Neural cell (in vitro differentiated cells): Measurements from ENCODE around the gene RBMY1A1. TPM values are rescaled to one million over a fixed set of nuclear protein-coding genes. Genes with fewer than 3 reads are reported as not detected.
"Not testable (repeated sequence)": the region's sequence is repeated elsewhere in the genome, so short reads cannot be mapped to it uniquely, and the experiment has no call there.

Source experiments
- H2AFZ ChIP-seq: fragments of 200-600, 300-800 bp; sonication (generic), shearing (Covaris generic); 2 replicates; pipeline ENCODE4 v1.6.0; 2014; ENCODE audit warnings: low read depth, mild to moderate bottlenecking, antibody characterized with exemption, low read length, moderate library complexity
- H3F3A ChIP-seq: fragments of 200-600 bp; shearing (Covaris generic); 2 replicates; pipeline ENCODE4 v1.6.1; 2016; ENCODE audit warnings: mild to moderate bottlenecking, moderate library complexity, mixed read lengths, antibody characterized with exemption, low read length; ENCODE audit not compliant: insufficient read depth, poor library complexity, severe bottlenecking
- H3K27ac ChIP-seq: fragments of 200-600, 300-800 bp; sonication (generic), shearing (Covaris generic); 2 replicates; pipeline ENCODE4 v1.5.1; 2014; ENCODE audit warnings: mild to moderate bottlenecking, low read length, moderate library complexity
- H3K27me3 ChIP-seq: fragments of 300-800, 200-600 bp; sonication (generic), shearing (Covaris generic); 2 replicates; pipeline ENCODE4 v1.6.0; 2014; ENCODE audit warnings: mild to moderate bottlenecking, low read depth, low read length, moderate library complexity; ENCODE audit not compliant: insufficient read depth
- H3K36me3 ChIP-seq: fragments of 300-800, 200-600 bp; sonication (generic), shearing (Covaris generic); 2 replicates; pipeline ENCODE4 v1.5.1; 2014; ENCODE audit warnings: mild to moderate bottlenecking, antibody characterized with exemption, low read length, moderate library complexity; ENCODE audit not compliant: insufficient read depth
- H3K4me2 ChIP-seq: fragments of 300-800, 200-600 bp; sonication (generic), shearing (Covaris generic); 2 replicates; pipeline ENCODE4 v1.6.0; 2014; ENCODE audit warnings: mild to moderate bottlenecking, low read length
- H3K4me3 ChIP-seq: fragments of 300-800, 200-600 bp; sonication (generic), shearing (Covaris generic); 2 replicates; pipeline ENCODE4 v1.5.1; 2014; ENCODE audit warnings: mild to moderate bottlenecking, low read length, moderate library complexity
- H3K79me2 ChIP-seq: fragments of 200-600 bp; shearing (Covaris generic); replicated peaks from 2 replicates; pipeline ENCODE4 v1.6.0; 2014; ENCODE audit warnings: mild to moderate bottlenecking, low read length, moderate library complexity; ENCODE audit not compliant: insufficient read depth
- H3K9ac ChIP-seq: fragments of 300-800, 200-600 bp; sonication (generic), shearing (Covaris generic); 2 replicates; pipeline ENCODE4 v1.6.1; 2016; ENCODE audit warnings: mild to moderate bottlenecking, low read length, mixed read lengths
- H3K9me2 ChIP-seq: fragments of 200-600 bp; shearing (Covaris generic); 2 replicates; pipeline ENCODE4 v1.6.1; 2016; ENCODE audit warnings: mild to moderate bottlenecking, low read length, mixed read lengths; ENCODE audit not compliant: insufficient read depth
- H3K9me3 ChIP-seq: fragments of 200-600, 300-800 bp; sonication (generic), shearing (Covaris generic); 2 replicates; pipeline ENCODE4 v1.6.1; 2016; ENCODE audit warnings: mild to moderate bottlenecking, mixed run types, low read length, moderate library complexity, mixed read lengths
- H4K20me1 ChIP-seq: fragments of 200-600 bp; shearing (Covaris generic); 2 replicates; pipeline ENCODE4 v1.6.1; 2016; ENCODE audit warnings: mild to moderate bottlenecking, mixed run types; ENCODE audit not compliant: insufficient read depth
- MXI1 ChIP-seq: fragments of 450-650 bp; conservative IDR thresholded peaks from 2 replicates; pipeline ENCODE4 v1.6.1; 2014; ENCODE audit warnings: antibody characterized with exemption, mild to moderate bottlenecking; ENCODE audit not compliant: poor library complexity, severe bottlenecking
- REST ChIP-seq: IDR thresholded peaks from 2 replicates; pipeline ENCODE4 v1.6.1; 2012; ENCODE audit warnings: borderline replicate concordance
- SMC3 ChIP-seq: fragments of 450-650 bp; conservative IDR thresholded peaks from 2 replicates; pipeline ENCODE4 v1.6.1; 2014; ENCODE audit warnings: antibody characterized with exemption, mild to moderate bottlenecking, moderate library complexity; ENCODE audit not compliant: poor library complexity
- TAF1 ChIP-seq: IDR thresholded peaks from 2 replicates; pipeline ENCODE4 v1.6.1; 2012; ENCODE audit warnings: low read depth
- polyA minus RNA-seq: library from RNA; depleted of rRNA, polyadenylated mRNA; stranded (reverse); fragments of >200 nt; gene quantifications from 2 replicates; pipeline ENCODE4 v1.2.3, GENCODE V29; 2014
- polyA plus RNA-seq: library from polyadenylated mRNA; depleted of rRNA; stranded (reverse); fragments of >200 nt; gene quantifications from 2 replicates; pipeline ENCODE4 v1.2.3, GENCODE V29; 2014

Gene RBMY1A1
- polyA plus RNA-seq (not detected in 2 replicates), polyA minus RNA-seq (not detected in 2 replicates)

GRCh38 chrY:21534579-21534978 lies at the start of gene RBMY1A1:
Gene RBMY1A1, plus strand, starts transcription at chrY:21534879. Its CDS starts 2,013 bp downstream, at chrY:21536892.
- not testable (repeated sequence) for H3K9me3 ChIP-seq, H3K4me2 ChIP-seq, H3K9ac ChIP-seq, H3K27ac ChIP-seq, H3K4me3 ChIP-seq, H3F3A ChIP-seq, H3K9me2 ChIP-seq, H3K27me3 ChIP-seq, H3K36me3 ChIP-seq, H4K20me1 ChIP-seq, H3K79me2 ChIP-seq, H2AFZ ChIP-seq

DNA sequence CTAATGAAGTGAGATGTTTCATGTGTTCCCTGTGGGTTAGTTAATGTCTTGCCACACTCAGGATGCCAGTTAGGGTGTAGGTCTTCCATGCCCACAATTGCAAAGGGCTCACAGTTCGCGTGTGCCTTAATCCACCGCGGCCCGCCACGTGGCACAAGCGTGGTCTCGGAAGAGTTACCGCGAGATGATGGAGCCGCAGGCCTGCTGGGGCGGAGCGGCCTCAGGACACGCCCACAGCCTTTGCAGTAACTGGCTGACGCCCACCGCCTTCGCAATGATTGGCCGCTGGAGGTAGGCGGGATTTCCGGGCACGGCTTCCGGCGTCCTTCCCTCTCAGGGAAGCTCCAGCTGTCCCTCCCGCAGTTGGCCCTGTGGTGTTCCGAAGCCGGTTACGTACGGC lies 23.6 kb upstream of the RBMY1A1 start, which contains the start of gene RBMY1B:
TSS of gene RBMY1B (plus strand) at position 301 of the 400 bp plus-strand sequence. CDS start 2,013 bp downstream, outside the sequence.
- H3K79me2 ChIP-seq, H3K27ac ChIP-seq, H3F3A ChIP-seq, H3K36me3 ChIP-seq, H3K4me2 ChIP-seq, H3K9me2 ChIP-seq, H3K9me3 ChIP-seq, H3K9ac ChIP-seq, H2AFZ ChIP-seq, H3K4me3 ChIP-seq, H4K20me1 ChIP-seq, H3K27me3 ChIP-seq: not testable (repeated sequence)

GRCh38 chrY:21559316-21559984 lies 24.8 kb downstream of the RBMY1A1 start:
- H3K36me3 ChIP-seq, H3K9me2 ChIP-seq, H3K4me2 ChIP-seq, H4K20me1 ChIP-seq, H3K27me3 ChIP-seq, H3K27ac ChIP-seq, H3F3A ChIP-seq, H2AFZ ChIP-seq, H3K9me3 ChIP-seq, H3K4me3 ChIP-seq, H3K9ac ChIP-seq, H3K79me2 ChIP-seq: not testable (repeated sequence)

- Histone ChIP-seq H3K9ac (no peak overlapping the region), H3K27ac (no peak overlapping the region), H3K9me3 (no peaks in the 10 kb centered on the region), H3K36me3 (no peaks in the 10 kb centered on the region), H3K9me2 (no peaks in the 10 kb centered on the region), H3K4me2 (no peak overlapping the region), H2AFZ (no peak overlapping the region), H3K27me3 (no peaks in the 10 kb centered on the region), H3F3A (no peaks in the 10 kb centered on the region), H4K20me1 (no peaks in the 10 kb centered on the region), H3K79me2 (no peaks in the 10 kb centered on the region), H3K4me3 (no peak overlapping the region)
- TF ChIP-seq TAF1 = no peak
- TF ChIP-seq REST = no peak
- no peak for TF ChIP-seq SMC3
- no peak for TF ChIP-seq MXI1
These were observed 50.8 kb downstream of the RBMY1A1 start for GRCh38 chrY:21585449-21585848.

GRCh38 chrY:21586454-21586853 lies 51.8 kb downstream of the RBMY1A1 start:
- not testable (repeated sequence) for H3K9ac ChIP-seq, H3K9me3 ChIP-seq, H2AFZ ChIP-seq, H4K20me1 ChIP-seq, H3K36me3 ChIP-seq, H3K9me2 ChIP-seq, H3F3A ChIP-seq, H3K27ac ChIP-seq, H3K4me2 ChIP-seq, H3K27me3 ChIP-seq, H3K4me3 ChIP-seq, H3K79me2 ChIP-seq
